Pons (tissue), 1 donor: ENCODE measurements around the gene CPNE5.
A peak's percentile ranks its signal among the peaks of the same experiment; 100 is the strongest.

Experiments used
- DNase-seq: peaks from one replicate; pipeline ENCODE4 v3.0.0-alpha.2; 2016; ENCODE audit warnings: low spot score

Gene CPNE5

DNA sequence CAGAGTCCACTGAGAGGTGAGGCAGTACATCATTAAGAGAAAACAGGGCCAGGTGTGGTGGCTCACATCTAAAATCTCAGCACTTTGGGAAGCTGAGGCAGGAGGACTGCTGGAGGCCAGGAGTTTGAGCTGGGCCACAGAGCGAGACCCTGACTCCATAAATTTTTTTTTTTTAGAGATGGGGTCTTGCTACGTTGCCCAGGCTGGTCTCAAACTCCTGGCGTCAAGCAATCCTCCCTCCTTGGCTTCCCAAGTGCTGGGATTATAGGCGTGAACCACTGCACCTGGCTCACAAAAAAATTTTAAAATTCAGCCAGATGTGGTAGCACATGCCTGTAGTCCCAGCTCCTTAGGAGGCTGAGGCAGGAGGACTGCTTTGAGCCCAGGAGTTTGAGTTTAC, 18.1 kb upstream of the CPNE5 start:
- no peak for DNase-seq

DNA sequence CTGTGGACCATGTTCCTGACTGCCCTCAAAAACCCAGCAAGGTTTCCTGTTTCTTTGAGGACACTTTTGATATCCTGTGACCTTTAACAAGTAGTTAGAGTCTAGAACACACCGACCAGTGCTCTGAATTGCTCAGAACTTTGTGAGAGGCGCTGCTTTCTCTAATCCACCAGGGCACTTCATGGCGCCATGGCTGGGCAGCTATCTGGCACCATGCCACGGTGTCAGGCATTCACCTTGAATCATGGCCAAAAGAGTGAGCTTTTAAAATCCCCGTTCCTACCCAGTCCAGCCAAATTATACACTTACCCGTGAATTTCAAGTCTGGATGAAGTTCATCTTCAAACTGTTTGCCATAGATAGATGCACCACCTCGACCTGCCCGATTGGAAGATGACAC, 17.0 kb upstream of the CPNE5 start:
- DNase-seq, result no peak

DNA sequence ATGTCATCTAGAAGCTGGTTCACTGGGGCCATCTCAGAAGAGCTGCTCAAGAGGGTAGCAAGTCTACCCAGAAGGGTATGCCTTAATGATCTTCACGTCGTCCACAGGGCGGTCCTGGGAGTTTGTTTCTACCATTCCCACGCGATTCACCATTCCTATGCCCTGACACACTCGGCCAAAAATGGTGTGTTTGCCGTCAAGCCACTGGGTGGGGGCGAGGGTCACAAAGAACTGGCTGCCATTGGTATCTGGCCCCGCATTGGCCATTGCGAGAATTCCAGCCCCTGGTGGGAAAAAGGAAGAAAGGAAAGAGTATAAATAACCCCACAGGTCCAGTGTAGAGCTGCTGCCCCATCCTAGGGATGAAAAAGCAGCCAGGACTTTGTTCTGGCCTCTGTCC, 16.5 kb upstream of the CPNE5 start:
- DNase-seq, result no peak

DNA sequence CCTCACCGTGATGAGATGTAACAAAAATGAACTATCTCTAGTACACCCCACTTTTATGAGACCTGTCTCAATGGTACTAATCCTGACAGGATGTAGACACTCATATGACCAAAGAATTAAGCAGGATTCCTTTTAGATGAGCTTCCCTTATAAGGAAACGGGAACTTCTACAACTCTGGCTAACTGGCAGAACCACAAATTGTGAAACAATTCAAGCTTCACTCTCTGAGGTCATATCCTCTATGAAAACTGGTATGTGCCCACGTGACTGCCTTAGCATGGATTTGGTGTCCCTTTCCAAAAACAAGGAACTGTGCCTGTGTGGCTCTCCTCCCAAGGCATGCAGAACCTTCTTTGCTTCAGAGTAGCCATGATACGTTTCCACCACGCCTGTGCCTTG, 14.1 kb upstream of the CPNE5 start:
- peak; percentile 68 for DNase-seq

DNA sequence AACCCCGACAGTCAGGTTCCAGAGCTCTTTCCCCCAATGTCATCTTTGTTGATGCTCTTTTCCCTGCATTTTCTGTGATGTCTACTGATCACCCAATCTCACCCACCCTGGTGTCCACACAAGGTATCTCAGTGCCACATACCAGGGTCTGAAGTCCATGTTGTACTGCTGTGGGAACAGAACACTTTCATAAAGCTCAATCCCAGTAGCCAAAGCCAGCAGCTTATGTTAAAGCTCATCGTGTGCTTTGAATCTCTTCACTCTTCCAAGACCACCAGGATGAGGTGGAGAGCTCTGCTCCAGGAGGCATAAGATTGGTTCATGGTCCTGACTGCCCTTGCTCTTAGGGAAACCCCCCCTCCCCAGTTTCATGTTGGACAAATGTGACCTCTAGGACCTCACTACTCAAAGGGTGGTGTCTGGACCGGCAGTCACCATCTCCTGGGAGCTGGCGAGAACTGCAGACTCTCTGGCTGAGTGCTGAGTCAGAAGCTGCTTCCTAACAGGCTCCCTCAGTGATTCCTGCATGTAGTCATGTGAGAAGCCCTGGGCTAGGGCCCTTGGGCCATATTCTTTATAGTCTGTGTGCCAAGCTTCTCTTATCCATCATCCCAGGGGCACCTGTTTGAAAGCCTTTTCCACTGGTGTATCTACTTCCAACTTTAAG, 13.4 kb upstream of the CPNE5 start:
- no peak for DNase-seq

DNA sequence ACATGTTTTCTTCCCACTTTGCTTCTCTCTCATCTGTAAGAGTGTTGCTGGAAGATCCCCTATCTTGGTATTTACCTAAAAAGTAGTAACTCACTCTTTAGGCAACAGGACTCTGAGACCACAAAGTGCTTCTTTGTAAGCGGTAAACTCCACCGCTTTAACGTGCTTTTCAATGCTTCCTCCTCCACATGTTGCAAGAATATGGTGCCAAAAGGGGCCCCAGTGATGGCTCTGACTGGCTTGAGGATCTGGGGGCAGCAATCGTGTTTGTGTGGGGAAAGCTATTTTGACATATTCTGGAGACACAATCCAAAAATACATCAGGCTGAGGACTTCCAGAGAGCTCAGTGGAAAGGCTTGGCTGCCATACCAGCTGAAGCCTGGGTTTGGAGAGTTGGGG, 12.4 kb upstream of the CPNE5 start:
- DNase-seq, result no peak

DNA sequence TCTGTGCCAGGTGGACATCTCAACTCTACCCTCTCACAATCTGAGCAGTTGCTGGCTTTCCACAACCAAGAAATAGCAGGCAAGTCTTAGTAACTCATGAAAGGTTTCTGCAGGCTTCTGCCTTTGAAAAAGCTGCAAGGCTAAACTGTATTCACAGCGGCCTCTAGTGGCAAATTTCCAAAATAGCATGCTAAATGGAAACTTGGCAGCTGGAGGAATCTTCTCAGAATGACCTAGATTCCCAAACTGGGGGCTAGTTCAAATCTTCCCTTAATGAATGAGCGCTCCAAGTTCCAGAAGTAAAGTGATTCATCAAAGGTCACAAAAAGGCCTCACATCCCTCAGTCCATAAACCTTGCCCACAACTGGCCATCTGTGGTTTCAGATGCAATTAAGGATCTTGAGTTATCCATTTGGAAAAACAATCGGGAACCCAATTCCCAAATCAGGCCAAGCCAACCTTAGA, 11.9 kb upstream of the CPNE5 start:
- DNase-seq, result peak; percentile 89

DNA sequence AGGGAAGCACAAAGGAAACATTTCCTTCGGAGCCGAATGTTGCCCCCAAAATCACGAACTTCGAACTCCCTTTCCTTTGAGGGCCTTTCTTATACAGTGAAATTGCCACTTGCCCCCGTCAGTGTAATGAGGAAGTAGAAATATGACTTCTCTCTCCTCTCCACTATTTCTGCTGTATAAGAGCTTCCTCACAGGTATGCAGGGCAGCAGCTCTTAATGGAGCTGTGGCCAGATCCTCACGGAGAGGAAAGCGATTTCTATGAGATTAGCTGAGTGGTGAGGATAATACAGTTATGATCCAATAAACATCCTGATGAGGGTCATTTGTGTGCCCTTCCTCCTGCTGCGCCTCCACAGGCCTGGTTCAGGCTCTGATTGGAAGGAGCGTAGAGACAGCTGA, 10.8 kb upstream of the CPNE5 start:
- no peak for DNase-seq

DNA sequence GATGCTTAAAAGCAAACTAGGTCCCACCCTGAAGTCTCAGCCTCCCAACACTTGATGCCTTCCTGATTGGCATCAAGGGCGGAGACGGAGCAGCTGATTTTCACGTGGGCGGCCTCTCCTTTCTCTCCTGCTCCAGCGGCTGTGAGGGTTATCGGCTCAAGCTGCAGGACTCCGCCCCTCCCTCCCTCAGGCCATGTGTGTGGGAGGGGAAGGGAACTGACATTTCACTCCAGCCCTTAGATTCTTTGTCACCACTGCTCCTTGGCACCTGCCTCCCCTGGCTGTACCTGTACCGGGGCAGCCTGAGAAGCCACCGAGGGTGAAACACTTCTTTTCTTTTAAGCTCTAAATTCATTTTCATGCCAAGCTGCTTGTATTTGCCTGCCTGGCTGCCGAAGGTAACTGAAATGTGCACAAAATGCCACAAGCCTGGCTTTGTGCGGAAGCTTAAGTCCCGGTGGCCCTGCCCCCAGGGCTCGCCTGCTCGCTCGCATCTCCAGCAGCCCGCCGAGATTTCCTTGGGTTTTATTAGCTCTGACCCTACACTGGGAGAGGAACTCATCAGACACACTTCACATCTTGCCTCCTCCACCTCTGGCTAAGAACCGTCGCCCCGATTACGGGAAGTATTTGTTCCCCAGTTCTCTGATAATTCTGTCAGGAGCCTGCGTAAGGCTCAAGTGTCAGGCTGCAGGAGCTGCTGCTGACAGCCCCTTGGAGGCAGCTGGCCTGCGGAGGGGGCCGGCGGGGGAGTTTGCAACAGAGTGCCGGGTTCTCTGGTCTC, 9.6 kb upstream of the CPNE5 start:
- DNase-seq, result peak; percentile 50

DNA sequence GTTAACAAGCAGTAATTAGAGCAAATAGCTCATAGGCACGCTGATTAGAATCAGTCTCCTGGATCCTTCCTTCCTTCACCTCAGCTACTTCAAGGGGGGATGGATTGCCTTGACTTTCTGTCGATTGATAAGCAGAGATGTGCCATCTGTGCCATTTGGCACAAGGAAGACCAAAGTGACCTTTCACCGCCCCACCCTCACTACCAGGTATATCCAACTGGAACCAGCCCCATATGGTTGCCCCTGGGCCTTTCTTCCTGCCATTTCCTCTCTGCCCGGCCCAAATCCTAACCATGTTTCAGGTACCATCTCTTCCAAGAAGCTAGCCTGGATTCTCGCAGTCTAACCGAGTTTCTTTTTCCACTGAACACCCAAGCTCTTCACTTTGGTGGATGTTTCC, 8.7 kb upstream of the CPNE5 start:
- DNase-seq, result no peak

DNA sequence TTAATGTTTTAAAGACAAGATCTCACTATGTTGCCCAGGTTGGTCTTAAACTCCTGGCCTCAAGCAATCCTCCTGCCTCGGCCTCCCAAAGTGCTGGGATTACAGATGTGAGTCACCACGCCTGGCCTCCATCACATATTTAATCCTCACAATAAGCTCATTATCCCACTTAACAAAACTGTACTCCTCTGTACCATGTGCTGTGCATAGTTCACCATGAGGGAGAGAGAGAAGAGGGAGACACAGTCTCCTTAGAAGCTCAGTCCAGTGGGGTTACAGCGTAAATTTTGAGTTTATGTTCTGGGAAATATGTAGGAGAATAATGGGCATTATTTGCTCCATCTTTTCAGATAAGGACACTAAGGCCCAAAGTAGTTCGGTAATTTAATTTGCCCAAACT, 7.9 kb upstream of the CPNE5 start:
- DNase-seq, result no peak

DNA sequence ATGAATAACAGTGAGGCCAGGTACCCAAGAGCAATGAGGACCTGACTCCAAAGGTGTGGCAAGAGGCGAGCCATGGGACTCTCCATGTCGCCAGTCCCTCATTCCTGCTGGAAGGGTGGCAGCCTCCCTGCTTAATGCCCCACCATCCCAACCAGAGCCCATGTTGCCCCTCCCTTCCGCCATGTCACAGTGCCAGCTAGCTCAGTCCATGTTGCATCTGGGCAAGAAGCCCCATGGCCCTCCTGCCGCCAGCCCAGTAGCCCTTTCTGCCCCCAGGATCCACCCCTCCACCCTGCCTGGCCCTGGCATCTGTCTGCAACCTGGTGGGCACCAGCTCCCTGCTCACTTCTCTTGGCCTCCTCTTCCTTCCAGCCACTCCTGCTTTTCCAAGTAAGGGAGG, 6.0 kb upstream of the CPNE5 start:
- no peak for DNase-seq

DNA sequence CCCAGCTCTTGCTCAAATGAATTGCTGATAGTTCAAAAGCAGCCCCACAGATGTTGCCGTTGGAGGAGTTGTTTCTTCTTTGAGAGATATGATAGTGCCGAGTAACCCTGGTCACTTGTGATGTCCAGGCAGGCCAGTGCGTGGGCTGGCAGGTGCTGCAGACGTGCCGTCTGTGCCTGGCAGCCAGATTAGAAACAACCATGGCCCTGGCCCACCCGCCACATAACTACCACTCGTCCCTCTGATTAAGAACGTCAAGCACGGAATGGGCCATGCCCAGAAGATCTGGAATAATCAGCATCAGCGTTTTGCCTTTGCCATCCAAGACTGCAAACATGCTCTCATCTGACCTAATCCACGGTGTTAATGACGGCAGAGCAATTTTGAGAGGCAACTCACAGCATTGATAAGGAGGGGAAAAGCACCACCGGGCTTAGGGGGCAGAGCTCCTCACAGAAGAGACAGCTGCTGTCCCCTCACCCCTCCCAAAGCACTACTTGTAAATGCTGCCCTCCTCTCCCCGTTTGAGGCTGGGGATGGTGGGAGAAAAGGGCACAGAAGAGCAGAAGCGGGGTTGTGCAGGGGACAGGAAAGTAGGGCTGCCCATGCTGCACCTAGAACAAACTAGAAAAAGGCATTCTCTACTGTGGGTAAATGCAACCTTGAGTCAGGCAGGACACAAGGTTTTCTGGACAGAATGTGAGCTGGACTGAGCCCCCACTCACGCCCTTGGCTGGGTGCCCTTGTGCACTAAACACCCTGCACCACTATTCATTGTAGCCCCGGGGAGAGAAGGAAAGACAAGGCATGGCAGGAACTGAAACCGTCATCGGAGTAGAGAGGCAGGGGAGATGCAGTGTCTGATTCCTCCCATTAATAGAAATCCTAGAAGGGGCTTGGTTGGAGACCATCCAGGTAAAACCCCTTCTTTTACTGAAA, 5.3 kb upstream of the CPNE5 start:
- no peak for DNase-seq

DNA sequence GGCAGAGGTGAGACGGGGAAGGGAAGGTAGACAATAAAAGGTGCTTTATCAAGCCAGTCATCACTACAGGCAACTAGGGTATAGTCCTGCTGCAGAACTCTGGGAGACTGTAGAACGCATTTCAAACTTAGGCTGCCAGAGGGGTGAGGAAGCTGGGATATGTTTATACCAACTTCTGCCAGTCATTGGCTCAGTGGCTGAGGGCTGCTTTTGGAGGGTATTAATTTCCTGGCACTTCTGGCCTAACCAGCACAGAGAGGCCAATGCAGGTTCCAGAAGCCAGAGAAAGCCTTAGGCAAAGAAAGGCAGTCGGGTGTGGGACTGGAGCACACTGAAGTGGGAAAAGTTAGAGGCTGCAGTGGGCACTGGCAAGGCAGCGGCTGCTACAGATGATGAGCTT, 3.9 kb upstream of the CPNE5 start:
- DNase-seq, result no peak

DNA sequence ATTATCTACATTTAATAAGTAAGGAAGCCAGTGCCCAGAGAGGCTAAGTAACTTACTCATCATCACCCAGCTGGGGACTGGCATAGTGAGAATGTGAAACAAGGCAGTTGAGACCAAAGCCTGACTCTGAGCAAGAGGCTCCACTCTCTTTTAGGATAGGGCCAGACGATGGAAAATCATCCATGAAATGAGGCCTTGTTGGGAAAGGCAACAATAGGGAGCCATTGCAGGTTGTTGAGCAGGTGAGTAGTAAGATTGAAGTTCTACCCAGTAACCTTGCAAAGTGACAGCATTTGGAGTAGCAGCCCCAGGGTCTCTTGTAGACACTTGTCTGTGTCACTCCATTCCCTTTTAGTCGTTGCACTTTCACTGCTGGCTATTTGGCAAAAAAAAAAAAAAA, 2.5 kb upstream of the CPNE5 start:
- no peak for DNase-seq

DNA sequence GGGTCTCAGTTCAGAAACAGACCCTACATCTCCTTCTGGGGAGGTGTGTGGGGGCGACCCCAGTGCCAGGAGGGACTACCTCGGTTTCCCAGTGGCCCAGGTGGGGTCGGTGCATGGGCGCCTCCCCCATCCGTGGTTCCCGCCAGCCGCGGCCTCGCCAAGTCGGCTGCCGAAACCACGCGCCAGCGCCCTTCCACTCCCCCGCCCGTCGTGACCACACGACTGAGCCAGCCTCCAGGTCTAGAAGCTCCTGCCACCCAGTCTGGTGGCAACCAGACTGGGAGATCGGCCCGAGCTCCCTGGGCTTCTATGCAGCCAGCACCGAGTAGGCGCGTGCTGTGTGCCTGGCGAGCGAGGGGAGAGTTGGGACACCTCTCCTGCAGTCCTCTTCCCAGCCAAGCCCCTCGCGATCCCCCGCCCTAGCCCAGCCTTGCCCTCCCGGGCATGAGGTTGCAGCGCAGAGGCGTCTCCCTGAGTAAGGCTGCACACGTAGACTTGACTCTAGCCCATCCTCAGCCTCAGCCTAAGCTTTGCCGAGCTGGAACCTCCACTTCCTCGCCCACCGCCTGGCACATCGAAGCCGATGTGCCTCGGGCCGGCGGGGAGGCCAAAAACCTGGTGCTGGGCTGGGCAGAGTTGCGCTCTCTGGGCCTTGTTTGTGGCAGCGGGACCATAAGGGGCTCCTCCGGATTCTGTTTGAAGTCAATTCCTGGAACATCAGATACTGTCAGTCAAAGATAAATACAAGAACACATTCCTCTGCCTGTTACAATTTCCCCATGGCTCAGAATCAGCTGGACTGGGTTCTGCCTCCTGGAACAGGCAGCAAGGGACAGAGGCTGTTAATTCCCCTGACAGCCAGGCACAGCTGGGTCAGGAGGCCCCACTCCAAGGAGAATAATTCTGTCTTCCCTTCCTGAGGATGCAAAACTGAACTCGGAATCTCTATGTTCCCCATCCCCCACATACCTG, 1.5 kb upstream of the CPNE5 start:
- no peak for DNase-seq

DNA sequence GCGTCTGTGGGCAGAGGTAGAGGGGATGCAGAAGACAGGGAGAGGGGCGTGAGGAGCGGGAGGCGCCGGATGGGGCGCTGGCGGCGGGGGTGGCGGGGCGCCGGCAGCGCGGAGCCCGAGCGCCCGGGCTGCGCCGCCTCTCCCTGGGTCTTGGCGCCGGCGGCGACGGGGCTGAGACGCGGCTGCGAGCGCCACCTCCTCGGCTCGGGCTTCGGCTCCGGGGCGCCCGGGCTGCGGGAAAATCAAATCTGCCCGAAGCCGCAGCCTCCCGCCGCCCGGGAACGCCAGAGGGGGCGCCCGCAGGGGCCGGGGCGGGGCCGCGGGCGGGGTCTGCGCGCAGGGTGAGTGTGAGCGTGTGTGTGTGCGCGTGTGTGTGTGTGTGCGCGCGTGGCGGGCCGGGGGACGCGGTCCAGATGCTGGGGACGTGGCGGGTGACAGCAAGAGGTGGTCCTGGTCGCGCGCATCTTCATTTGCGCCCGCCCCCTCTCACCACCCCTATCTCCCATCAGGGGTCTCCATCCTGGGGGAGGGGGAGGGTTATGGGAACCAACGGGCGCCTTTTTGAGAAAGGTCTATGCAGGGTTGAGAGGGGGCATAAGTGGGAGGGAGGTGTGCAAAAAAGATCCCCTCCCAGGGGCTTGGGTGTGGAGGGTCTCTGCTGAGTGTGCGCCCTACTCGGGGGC, 646 bp upstream of the CPNE5 start:
- no peak for DNase-seq

DNA sequence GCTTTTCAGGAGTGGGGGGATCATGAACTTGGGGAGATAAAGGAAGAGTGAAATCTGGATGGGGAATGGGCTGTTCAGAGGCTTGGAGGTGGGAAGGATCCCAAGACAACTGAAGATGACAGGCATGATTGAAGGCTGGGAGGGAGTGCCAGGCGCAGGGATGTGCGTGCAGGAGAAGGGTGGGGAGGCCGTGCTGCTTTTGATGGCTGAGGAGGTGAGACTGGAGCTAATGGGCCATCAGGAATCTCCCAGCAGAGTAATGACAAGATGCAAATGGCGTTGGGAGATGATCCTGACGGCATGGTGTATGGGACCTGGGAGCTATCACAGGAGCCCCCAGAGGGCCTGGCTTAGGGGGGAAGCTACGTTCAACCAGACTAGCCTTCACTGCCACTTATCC, 1.6 kb downstream of the CPNE5 start:
- no peak for DNase-seq

DNA sequence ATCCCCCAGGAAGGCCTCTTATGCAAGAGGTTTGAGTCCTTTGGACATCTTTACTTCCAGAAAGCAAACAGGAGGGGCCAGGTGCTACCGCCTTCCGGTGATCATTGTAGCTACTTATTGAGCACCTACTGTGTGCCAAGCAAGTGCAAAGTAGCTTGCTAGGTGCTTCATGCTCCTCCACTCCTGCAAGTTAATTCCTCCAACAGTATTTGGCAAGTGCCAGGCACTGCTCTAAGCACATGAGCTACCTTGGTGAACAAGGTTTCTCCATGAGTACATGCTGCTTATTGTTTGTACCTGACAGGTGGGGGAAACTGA, 2.3 kb downstream of the CPNE5 start:
- DNase-seq, result no peak

DNA sequence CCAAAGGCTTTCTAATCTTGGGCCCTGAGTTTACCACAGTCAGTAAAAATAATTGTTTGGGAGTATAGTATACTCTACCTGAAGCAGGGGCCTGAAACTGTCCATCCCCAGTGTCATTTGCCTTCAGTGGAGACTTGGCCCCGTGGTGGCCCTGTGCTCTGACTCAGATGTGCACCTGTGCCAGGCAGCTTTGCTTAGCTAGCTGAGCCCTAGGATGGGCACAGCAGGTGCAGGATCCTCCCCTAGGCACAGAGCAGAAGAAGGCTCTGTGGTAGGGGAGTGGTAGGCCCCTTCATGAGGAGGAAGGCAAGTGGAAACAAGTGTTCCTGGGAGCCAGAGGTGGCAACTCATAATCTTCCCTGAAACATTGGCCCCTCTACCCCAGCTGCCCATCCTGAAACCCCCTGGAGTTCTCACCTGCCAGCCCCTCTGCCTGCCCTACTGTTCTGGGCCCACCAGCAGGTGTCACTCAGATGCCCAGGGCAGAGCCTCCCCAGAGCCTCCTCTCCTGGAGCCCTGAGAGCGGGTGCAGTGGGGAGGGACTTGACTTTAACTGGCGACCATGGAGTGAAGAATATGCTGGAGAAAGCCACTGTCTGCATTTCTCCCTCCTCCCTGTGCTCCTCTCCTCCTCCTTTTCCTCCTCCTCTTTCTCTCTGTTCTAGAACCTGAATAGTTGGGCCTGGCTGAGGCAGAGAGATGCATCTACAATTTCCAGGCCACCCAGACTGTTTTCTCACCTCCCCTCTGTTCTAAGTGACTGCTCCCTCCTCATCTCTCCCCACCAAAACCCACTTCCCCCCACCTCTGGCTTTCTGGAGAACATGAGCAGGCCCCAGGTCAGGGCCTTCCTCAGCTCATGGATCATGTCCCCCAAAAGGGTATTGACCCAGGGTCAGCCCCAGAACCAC, 2.9 kb downstream of the CPNE5 start:
- DNase-seq, result no peak
